Ascending aorta (tissue), 2 donors: ENCODE measurements around the gene FSHR. TPM values are rescaled to one million over a fixed set of nuclear protein-coding genes. Genes with fewer than 3 reads are reported as not detected.

ENCODE experiments used
- DNase-seq, 2 donors: peaks; one replicate each; pipeline ENCODE4 v3.0.0-alpha.2; 2019; ENCODE audit warnings: low spot score in 2 of 2
- H3K27ac ChIP-seq, 2 donors: fragments of 200-600 bp; sonication (generic); one replicate each; pipeline ENCODE4 v1.5.1; 2016 to 2017; ENCODE audit warnings: mild to moderate bottlenecking in 1 of 2
- H3K27me3 ChIP-seq: fragments of 200-600 bp; sonication (generic); one replicate; pipeline ENCODE4 v1.5.1; 2017
- H3K36me3 ChIP-seq, 2 donors: fragments of 200-600 bp; sonication (generic); one replicate each; pipeline ENCODE4 v1.5.1; 2016
- H3K4me1 ChIP-seq, 2 donors: fragments of 200-600 bp; sonication (generic); one replicate each; pipeline ENCODE4 v1.5.1; 2016 to 2017; ENCODE audit warnings: mild to moderate bottlenecking in 1 of 2
- H3K4me3 ChIP-seq, 2 donors: fragments of 200-600 bp; sonication (generic); one replicate each; pipeline ENCODE4 v1.5.1; 2016 to 2017; ENCODE audit warnings: mild to moderate bottlenecking in 1 of 2
- H3K9me3 ChIP-seq, 2 donors: fragments of 200-600 bp; sonication (generic); one replicate each; pipeline ENCODE4 v1.5.1; 2016
- CTCF ChIP-seq, 3 experiments: fragments of 200-600 bp in 2 of 3; fragments of 450-650 bp in 1 of 3; sonication (generic) in 2 of 3; IDR thresholded peaks; one replicate each; pipeline ENCODE4 v1.5.1; 2016 to 2019; ENCODE audit warnings: antibody characterized with exemption in 3 of 3, mild to moderate bottlenecking in 1 of 3, moderate library complexity in 1 of 3
- intact Hi-C: fragments of 100-400 bp; cut with DNase I; formaldehyde crosslinking; loops from one replicate; pipeline ENCODE4 v1.15.1; 2023
- total RNA-seq: library from RNA; depleted of rRNA; stranded (reverse); fragments of >200 nt; gene quantifications from one replicate; pipeline ENCODE4 v1.1.0, GENCODE V29; 2016

Gene FSHR
- total RNA-seq, 1 donor from 2014 or later: not detected

- Histone ChIP-seq H3K4me3 (no peak overlapping the region), H3K4me1 (no peaks in the 10 kb centered on the region), H3K9me3 (peaks cover 0 to 8% of the 10 kb centered on the region in 2 donors), H3K27ac (no peak overlapping the region), H3K27me3 (no peaks in the 10 kb centered on the region), H3K36me3 (no peaks in the 10 kb centered on the region)
- TF ChIP-seq CTCF (IDR thresholded peaks at IDR 0.05): no peak
- DNase-seq: no peak
- intact Hi-C loops: no loop called here
These were observed 238.4 kb downstream of the FSHR start for GRCh38 chr2:48915884-48916283.

GRCh38 chr2:48915227-48915626 lies 239.1 kb downstream of the FSHR start:
- intact Hi-C loops: no loop called here
- no peak for DNase-seq

GRCh38 chr2:48914477-48915089 lies 239.7 kb downstream of the FSHR start:
- Histone ChIP-seq H3K4me1 (no peaks in the 10 kb centered on the region), H3K9me3 (peaks cover 0 to 5% of the 10 kb centered on the region in 2 donors), H3K4me3 (no peak overlapping the region), H3K27ac (no peak overlapping the region), H3K36me3 (no peaks in the 10 kb centered on the region), H3K27me3 (no peaks in the 10 kb centered on the region)
- intact Hi-C loops: no loop called here
- no peak for DNase-seq
- no peak for TF ChIP-seq CTCF (IDR thresholded peaks at IDR 0.05)

More at GRCh38 chr2:48915227-48915626, 239.1 kb downstream of the FSHR start:
- Histone ChIP-seq H3K4me3 (no peak overlapping the region), H3K27me3 (no peaks in the 10 kb centered on the region), H3K27ac (no peak overlapping the region), H3K4me1 (no peaks in the 10 kb centered on the region), H3K36me3 (no peaks in the 10 kb centered on the region), H3K9me3 (peaks cover 0 to 8% of the 10 kb centered on the region in 2 donors)
- no peak for TF ChIP-seq CTCF (IDR thresholded peaks at IDR 0.05)
